Activated T-cell treated with anti-CD3 and anti-CD28 coated beads, Interleukin-2, amount 50 U/mL, for 72 hours (primary cell): ENCODE data around the gene SDK1. TPM values are rescaled to one million over a fixed set of nuclear protein-coding genes. Genes with fewer than 3 reads are reported as not detected.
"Not testable (repeated sequence)": the region's sequence is repeated elsewhere in the genome, so short reads cannot be mapped to it uniquely, and the experiment has no call there.

Experiments
- ATAC-seq, 2 donors: fragments of 150-1000 bp; cut with Tn5 transposase; replicated peaks in 1 of 2; 2 replicates each; pipeline ENCODE4 v1.10.0; 2021; ENCODE audit warnings: moderate library complexity in 2 of 2, mild to moderate bottlenecking in 1 of 2
- DNase-seq, 2 donors: peaks; one replicate each; pipeline ENCODE4 v3.0.0; 2021 to 2022; ENCODE audit warnings: mixed read lengths in 1 of 2
- H3K27ac Mint-ChIP-seq: one replicate; pipeline ENCODE4 v1.8.0; 2022; ENCODE audit warnings: mild to moderate bottlenecking, moderate library complexity, mixed read lengths
- H3K27me3 Mint-ChIP-seq: one replicate; pipeline ENCODE4 v1.8.0; 2022; ENCODE audit warnings: low read depth, mixed read lengths
- H3K36me3 Mint-ChIP-seq, 2 donors: one replicate each; pipeline ENCODE4 v1.8.0; 2022; ENCODE audit warnings: mixed read lengths in 2 of 2, mild to moderate bottlenecking in 1 of 2; ENCODE audit not compliant: insufficient read depth in 2 of 2
- H3K4me1 Mint-ChIP-seq: one replicate; pipeline ENCODE4 v1.8.0; 2022; ENCODE audit warnings: low read depth, mixed read lengths
- H3K4me3 Mint-ChIP-seq, 2 donors: one replicate each; pipeline ENCODE4 v1.8.0; 2022; ENCODE audit warnings: mild to moderate bottlenecking in 2 of 2, mixed read lengths in 2 of 2, moderate library complexity in 2 of 2
- H3K9me3 Mint-ChIP-seq, 2 donors: one replicate each; pipeline ENCODE4 v1.8.0; 2022; ENCODE audit warnings: mixed read lengths in 2 of 2
- total RNA-seq, 2 donors: library from RNA; stranded (reverse); gene quantifications; one replicate each; pipeline ENCODE4 v1.2.3, GENCODE V29; 2022

SDK1 gene
- total RNA-seq, 2 donors from 2014 or later: 6.1 to 6.3 TPM

DNA sequence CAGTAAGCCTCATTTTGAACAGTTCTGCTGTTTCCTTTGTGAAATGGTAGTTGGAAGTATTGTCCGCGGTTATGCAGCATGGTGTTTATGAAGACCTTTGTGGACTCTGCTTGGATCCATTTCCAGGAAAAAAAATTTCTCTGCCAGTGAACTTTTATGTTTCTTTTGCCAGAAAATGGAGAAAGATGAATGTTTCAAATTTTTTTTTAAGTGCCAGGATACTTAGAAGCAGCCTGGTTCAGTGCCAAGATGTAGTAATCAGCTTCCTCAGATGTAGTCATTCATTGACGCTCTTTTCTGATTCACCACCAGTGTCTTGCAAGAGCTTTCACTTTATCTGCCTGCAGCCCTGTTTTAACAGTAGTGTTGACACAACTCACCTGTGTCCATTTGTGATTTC, 258.2 kb downstream of the SDK1 start:
- H3K9me3 Mint-ChIP-seq: no peaks in the 10 kb centered on the region
- peaks cover 11% of the 10 kb centered on the region for H3K4me1 Mint-ChIP-seq
- H3K4me3 Mint-ChIP-seq: peak overlapping the region in 1 of 2 donors; percentile 39
- ATAC-seq (peak; percentile 70 to 82), DNase-seq (peak in 1 of 2 donors; percentile 14)
- no peak overlapping the region for H3K27ac Mint-ChIP-seq
- peaks cover 0 to 1% of the 10 kb centered on the region in 2 donors for H3K36me3 Mint-ChIP-seq
- no peaks in the 10 kb centered on the region for H3K27me3 Mint-ChIP-seq

DNA sequence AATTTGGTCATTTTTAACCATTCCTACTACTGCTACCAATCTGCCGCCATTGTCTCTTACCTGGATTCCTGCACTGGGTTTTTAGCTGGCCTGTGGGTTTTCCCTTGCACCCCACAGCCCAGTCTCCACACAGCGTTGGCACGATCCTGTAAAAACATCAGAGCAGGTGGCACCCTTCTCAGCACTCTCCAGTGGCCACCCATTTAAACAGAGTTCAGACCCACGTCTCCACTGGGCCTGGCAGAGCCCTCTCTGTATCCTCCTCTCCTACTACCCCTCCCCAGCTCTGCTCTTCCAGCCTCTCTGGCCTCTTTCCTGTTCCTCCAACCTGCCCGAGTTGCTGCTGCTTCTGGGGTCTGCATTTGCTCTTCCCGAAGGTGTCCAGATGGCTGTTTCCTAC, 259.4 kb downstream of the SDK1 start:
- DNase-seq (no peak), ATAC-seq (no peak)
- peaks cover 0 to 1% of the 10 kb centered on the region in 2 donors for H3K36me3 Mint-ChIP-seq
- no peaks in the 10 kb centered on the region for H3K9me3 Mint-ChIP-seq
- H3K27ac Mint-ChIP-seq: no peak overlapping the region
- H3K4me3 Mint-ChIP-seq: no peak overlapping the region
- peaks cover 11% of the 10 kb centered on the region for H3K4me1 Mint-ChIP-seq
- no peaks in the 10 kb centered on the region for H3K27me3 Mint-ChIP-seq

DNA sequence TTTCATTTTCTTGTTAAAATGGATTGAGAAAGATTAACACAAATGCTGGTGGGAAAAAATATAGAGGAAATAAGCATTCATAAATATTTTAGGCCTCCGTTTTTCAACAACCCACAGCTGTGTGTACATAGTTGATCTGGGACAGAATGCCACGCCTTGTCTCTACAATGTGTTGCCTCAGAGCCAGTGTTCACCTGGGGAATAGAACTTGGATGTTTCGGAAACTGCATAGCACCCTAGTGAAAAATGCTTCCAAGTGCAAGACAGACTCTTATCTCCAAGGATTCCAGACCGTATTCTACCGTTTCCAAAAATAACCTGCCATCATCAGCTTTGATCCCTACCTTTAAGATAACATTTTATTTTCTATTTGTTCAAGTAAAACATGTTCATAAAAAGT, 260.9 kb downstream of the SDK1 start:
- Mint-ChIP-seq H3K9me3 (no peaks in the 10 kb centered on the region), H3K4me3 (no peak overlapping the region), H3K4me1 (peaks cover 11% of the 10 kb centered on the region), H3K36me3 (peaks cover 0 to 1% of the 10 kb centered on the region in 2 donors), H3K27ac (no peak overlapping the region), H3K27me3 (no peaks in the 10 kb centered on the region)
- ATAC-seq (no peak), DNase-seq (no peak)

- Mint-ChIP-seq H3K9me3 (no peaks in the 10 kb centered on the region), H3K4me1 (peaks cover 9% of the 10 kb centered on the region), H3K4me3 (no peak overlapping the region), H3K27ac (no peak overlapping the region), H3K27me3 (no peaks in the 10 kb centered on the region), H3K36me3 (peaks cover 0 to 1% of the 10 kb centered on the region in 2 donors)
- DNase-seq (no peak), ATAC-seq (no peak)
Observed at GRCh38 chr7:3564231-3564630, 263.2 kb downstream of the SDK1 start.

DNA sequence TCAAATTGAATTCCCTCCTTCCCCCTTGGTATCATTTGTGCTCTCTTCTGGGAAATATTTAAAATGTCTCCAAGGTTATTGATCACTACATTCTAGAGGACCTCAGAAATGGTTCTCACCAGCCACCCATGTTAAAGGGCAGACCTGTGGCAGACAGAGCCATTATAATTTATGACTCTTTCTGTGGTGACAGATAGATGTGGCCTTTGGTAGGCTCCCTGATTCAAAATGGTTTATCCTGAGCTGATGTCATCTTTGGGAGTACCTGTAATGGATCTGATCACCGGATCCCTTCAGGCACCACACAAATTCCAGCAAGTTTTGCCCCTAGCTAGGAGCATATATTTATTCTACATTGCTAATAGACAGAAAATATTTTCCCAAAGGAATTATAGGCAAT, 267.5 kb downstream of the SDK1 start:
- DNase-seq (no peak), ATAC-seq (no peak)
- Mint-ChIP-seq H3K4me3 (no peak overlapping the region), H3K4me1 (peaks cover 4% of the 10 kb centered on the region), H3K36me3 (peaks cover 0 to 2% of the 10 kb centered on the region in 2 donors), H3K27me3 (no peaks in the 10 kb centered on the region), H3K27ac (no peak overlapping the region), H3K9me3 (peaks cover 0 to 2% of the 10 kb centered on the region in 2 donors)

DNA sequence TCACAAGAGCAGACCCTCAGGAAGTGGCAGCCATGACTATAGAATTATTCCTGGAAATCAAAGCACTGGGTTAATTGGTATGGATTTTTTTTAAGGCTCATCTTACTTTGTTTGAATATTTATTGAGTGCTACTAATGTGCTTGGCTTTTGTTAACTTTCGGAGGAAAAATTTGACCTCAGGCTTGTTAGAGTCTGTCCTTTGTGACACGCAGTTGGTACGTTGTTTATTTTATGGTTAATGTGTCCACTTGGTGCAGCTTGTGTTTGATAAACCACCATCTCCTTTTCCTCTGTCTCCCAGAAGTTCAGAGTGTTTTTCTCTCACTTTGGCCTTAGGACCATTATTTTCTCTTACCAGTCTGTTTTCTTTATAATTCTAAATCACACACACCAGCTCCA, 268.6 kb downstream of the SDK1 start:
- Mint-ChIP-seq H3K27ac (no peak overlapping the region), H3K9me3 (peaks cover 0 to 2% of the 10 kb centered on the region in 2 donors), H3K4me3 (no peak overlapping the region), H3K27me3 (no peaks in the 10 kb centered on the region), H3K4me1 (no peaks in the 10 kb centered on the region), H3K36me3 (peaks cover 0 to 2% of the 10 kb centered on the region in 2 donors)
- no peak for DNase-seq
- no peak for ATAC-seq

- ATAC-seq: no peak
- H3K4me3 Mint-ChIP-seq: no peak overlapping the region
- peaks cover 2 to 3% of the 10 kb centered on the region in 2 donors for H3K36me3 Mint-ChIP-seq
- no peak overlapping the region for H3K27ac Mint-ChIP-seq
- H3K9me3 Mint-ChIP-seq: peaks cover 4% of the 10 kb centered on the region in 2 donors
- H3K4me1 Mint-ChIP-seq: no peaks in the 10 kb centered on the region
- no peak for DNase-seq
- no peaks in the 10 kb centered on the region for H3K27me3 Mint-ChIP-seq
Observed at GRCh38 chr7:3573151-3573550, 272.1 kb downstream of the SDK1 start.

- no peak overlapping the region for H3K27ac Mint-ChIP-seq
- peaks cover 4 to 10% of the 10 kb centered on the region in 2 donors for H3K9me3 Mint-ChIP-seq
- DNase-seq (no peak), ATAC-seq (no peak)
- no peaks in the 10 kb centered on the region for H3K4me1 Mint-ChIP-seq
- peaks cover 4% of the 10 kb centered on the region in 2 donors for H3K36me3 Mint-ChIP-seq
- no peak overlapping the region for H3K4me3 Mint-ChIP-seq
- H3K27me3 Mint-ChIP-seq: no peaks in the 10 kb centered on the region
Observed at GRCh38 chr7:3574386-3574785, 273.3 kb downstream of the SDK1 start.

- no peak overlapping the region for H3K4me3 Mint-ChIP-seq
- H3K4me1 Mint-ChIP-seq: no peaks in the 10 kb centered on the region
- peaks cover 4% of the 10 kb centered on the region in 2 donors for H3K36me3 Mint-ChIP-seq
- H3K27me3 Mint-ChIP-seq: no peaks in the 10 kb centered on the region
- H3K27ac Mint-ChIP-seq: no peak overlapping the region
- no peak for ATAC-seq
- no peak for DNase-seq
- H3K9me3 Mint-ChIP-seq: peaks cover 4 to 13% of the 10 kb centered on the region in 2 donors
Observed at GRCh38 chr7:3575753-3576531, 274.9 kb downstream of the SDK1 start.

DNA sequence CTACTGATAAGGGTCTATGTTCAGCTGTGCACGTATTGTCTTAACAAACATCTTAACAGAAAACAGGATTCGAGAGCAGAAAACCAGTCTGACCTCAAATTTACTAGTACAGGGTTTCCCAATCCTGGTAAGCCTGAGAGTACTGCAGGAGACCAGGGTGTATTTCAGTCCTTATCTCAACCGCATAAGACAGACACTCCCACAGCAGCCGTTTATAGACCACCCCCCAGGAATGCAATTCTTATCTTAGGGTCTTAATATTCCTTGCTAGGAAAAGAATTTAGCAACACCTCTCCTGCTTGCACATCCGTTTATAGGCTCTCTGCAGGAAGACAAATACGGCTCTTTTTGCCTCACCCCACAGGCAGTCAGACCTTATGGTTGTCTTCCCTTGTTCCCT, 277.3 kb downstream of the SDK1 start:
- no peak for DNase-seq
- Mint-ChIP-seq H3K4me1 (no peaks in the 10 kb centered on the region), H3K36me3 (peaks cover 2 to 4% of the 10 kb centered on the region in 2 donors), H3K4me3 (no peak overlapping the region), H3K27me3 (no peaks in the 10 kb centered on the region), H3K9me3 (peaks cover 3 to 13% of the 10 kb centered on the region in 2 donors), H3K27ac (no peak overlapping the region)
- ATAC-seq: no peak

DNA sequence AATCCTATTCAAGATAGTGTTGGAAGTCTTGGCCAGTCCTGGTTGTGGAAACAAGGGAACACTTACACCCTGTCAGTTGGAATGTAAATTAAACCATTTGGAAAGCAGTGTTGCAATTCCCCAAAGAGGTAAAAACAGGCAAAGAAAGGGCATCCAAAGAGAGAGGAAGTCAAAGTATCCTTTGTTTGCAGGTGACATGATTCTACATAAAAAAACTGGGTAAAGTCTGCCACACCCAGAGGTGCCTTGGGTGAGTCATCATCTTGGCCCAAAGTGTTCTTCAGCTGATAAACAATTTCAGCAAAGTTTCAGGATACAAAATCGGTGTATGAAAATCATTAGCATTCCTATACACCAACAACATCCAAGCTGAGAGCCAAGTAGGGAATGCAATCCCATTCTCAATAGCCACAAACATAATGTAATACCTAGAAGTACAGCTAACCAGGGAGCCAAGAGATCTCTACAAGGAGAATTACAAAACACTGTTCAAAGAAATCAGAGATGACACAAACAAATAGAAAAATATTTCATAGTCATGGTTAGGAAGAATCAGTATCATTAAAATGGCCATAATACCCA, 278.7 kb downstream of the SDK1 start:
- ATAC-seq: no peak
- no peaks in the 10 kb centered on the region for H3K4me1 Mint-ChIP-seq
- peaks cover 2 to 4% of the 10 kb centered on the region in 2 donors for H3K36me3 Mint-ChIP-seq
- H3K27me3 Mint-ChIP-seq: no peaks in the 10 kb centered on the region
- no peak for DNase-seq
- H3K4me3 Mint-ChIP-seq: no peak overlapping the region
- H3K27ac Mint-ChIP-seq: no peak overlapping the region
- peaks cover 3 to 13% of the 10 kb centered on the region in 2 donors for H3K9me3 Mint-ChIP-seq

GRCh38 chr7:3582145-3582544, 281.1 kb downstream of the SDK1 start:
- not testable (repeated sequence) for ATAC-seq, H3K4me1 Mint-ChIP-seq, H3K36me3 Mint-ChIP-seq, H3K27me3 Mint-ChIP-seq, H3K4me3 Mint-ChIP-seq, DNase-seq, H3K27ac Mint-ChIP-seq
- peaks cover 3 to 13% of the 10 kb centered on the region in 2 donors for H3K9me3 Mint-ChIP-seq

- Mint-ChIP-seq H3K4me1 (no peaks in the 10 kb centered on the region), H3K4me3 (no peak overlapping the region), H3K27ac (no peak overlapping the region), H3K27me3 (no peaks in the 10 kb centered on the region), H3K36me3 (no peaks in the 10 kb centered on the region), H3K9me3 (peaks cover 0 to 1% of the 10 kb centered on the region in 2 donors)
- ATAC-seq: no peak
- DNase-seq: no peak
Observed at GRCh38 chr7:3585826-3586225, 284.8 kb downstream of the SDK1 start.
